ENCODE results near the gene TMEM169. TPM values are rescaled to one million over a fixed set of nuclear protein-coding genes. Genes with fewer than 3 reads are reported as not detected.

TMEM169 gene
- total and polyA plus RNA-seq, 9 of the 15 experiments (the other 6 are each of a cell fraction or from before 2014, with no cell fraction given), result 0.01 to 0.09 (median 0.04) TPM; not detected in 5

- TF ChIP-seq ZNF318 (IDR thresholded peaks at IDR 0.05; ENCODE audit: borderline replicate concordance in 1 of 2, low read depth in 1 of 2) (no peak), SREBF1 (IDR thresholded peaks at IDR 0.05; ENCODE audit: borderline replicate concordance, low read depth, low read length) (no peak), NR1H2 (CRISPR knock-in tag; IDR thresholded peaks at IDR 0.05) (no peak), THAP12 (CRISPR knock-in tag; IDR thresholded peaks at IDR 0.05) (no peak), KLF1 (tag; IDR thresholded peaks at IDR 0.05) (no peak), CREM (IDR thresholded peaks at IDR 0.05; ENCODE audit: low read depth) (no peak), XRCC5 (IDR thresholded peaks at IDR 0.05; ENCODE audit: low read depth, low read length) (no peak)
Observed at GRCh38 chr2:216149741-216150140, 68.0 kb downstream of the TMEM169 start (continued).

Measured in K562 (cell line).